ENCODE measurements around the gene THSD7A. TPM values are rescaled to one million over a fixed set of nuclear protein-coding genes. Genes with fewer than 3 reads are reported as not detected.

The THSD7A gene
- total and polyA plus RNA-seq, 10 of the 15 experiments (the other 5 are each of a cell fraction or from before 2014, with no cell fraction given): 0.03 to 0.09 (median 0.03) TPM; not detected in 7

- TF ChIP-seq NKRF (conservative IDR thresholded peaks at IDR 0.05) (no peak), ZNF384 (IDR thresholded peaks at IDR 0.05; ENCODE audit: borderline replicate concordance, low read depth, low read length) (no peak), BCL11A (IDR thresholded peaks at IDR 0.05; ENCODE audit: low read depth, low read length) (no peak), RELA (IDR thresholded peaks at IDR 0.05; ENCODE audit: borderline replicate concordance, partially characterized antibody) (no peak)
These were observed 21.9 kb downstream of the THSD7A start (continued) for GRCh38 chr7:11810043-11810625.

DNA sequence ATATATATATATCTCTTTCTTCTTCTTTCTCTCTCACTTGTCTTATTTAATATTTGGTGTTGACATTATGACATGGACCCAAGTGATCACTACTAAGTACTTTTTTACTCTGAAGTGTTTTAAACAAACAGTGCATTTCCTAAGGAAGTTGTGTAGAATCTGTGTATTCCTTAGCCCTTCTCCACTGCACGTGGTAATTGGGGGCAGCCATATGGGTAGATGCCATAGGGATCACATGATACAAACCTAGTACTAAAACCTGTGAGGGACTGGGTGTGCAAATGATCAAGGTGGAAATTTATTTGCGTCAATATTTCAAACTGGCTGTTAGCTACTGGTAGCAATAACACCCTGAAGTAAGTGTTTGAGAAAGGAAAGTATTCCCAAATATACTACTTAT lies 25.0 kb downstream of the THSD7A start:
- POLR2A ChIA-PET: no interaction called here
- in situ Hi-C loops (cut with MboI): no loop called here
- no peak overlapping the region for H3K4me3 ChIP-seq
- DNase-seq (ENCODE audit: low read depth, low spot score) (no peak), ATAC-seq (no peak), FAIRE-seq (no peak)
- no peak overlapping the region for H3K4me2 ChIP-seq (ENCODE audit: control insufficient read depth, insufficient read depth)
- intact Hi-C loops (cut with micrococcal nuclease; ENCODE audit: unreplicated experiment): no loop called here
- 41% methylated on average over 2 of the region's 2 CpGs for WGBS (ENCODE audit: insufficient coverage, insufficient replicate concordance, low lambda C conversion rate, missing lambda C conversion rate)
- BruUV-seq (replicated peaks): no TSS peak
- H3K4me1 ChIP-seq (ENCODE audit: control insufficient read depth, insufficient read depth, low read length): no peaks in the 10 kb centered on the region
- H3K9me3 ChIP-seq (replicated peaks; ENCODE audit: control insufficient read depth, insufficient read depth, low read length): no peaks in the 10 kb centered on the region
- no peak for TF ChIP-seq PAX8 (IDR thresholded peaks at IDR 0.05)
- no peak for TF ChIP-seq NFIC (IDR thresholded peaks at IDR 0.05; ENCODE audit: low read depth, low read length)
- no peak for TF ChIP-seq CHD4 (IDR thresholded peaks at IDR 0.05)
- TF ChIP-seq FOXK2 (IDR thresholded peaks at IDR 0.05): no peak
- no peak for TF ChIP-seq RCOR1 (conservative IDR thresholded peaks at IDR 0.05; ENCODE audit: low read depth, low read length)
- TF ChIP-seq JUNB (IDR thresholded peaks at IDR 0.05): no peak
- no peak for TF ChIP-seq SP1 (IDR thresholded peaks at IDR 0.05; ENCODE audit: low read depth, low read length)
- no peak for TF ChIP-seq USF1 (IDR thresholded peaks at IDR 0.05; ENCODE audit: borderline replicate concordance, extremely low read length, insufficient read depth, low read depth, low read length)
- H3K36me3 ChIP-seq (ENCODE audit: control insufficient read depth in 2 of 2, insufficient read depth in 2 of 2, low read length in 1 of 2): no peaks in the 10 kb centered on the region
- no peaks in the 10 kb centered on the region for H4K20me1 ChIP-seq (ENCODE audit: control insufficient read depth, insufficient read depth)
- RAD21 ChIA-PET (ENCODE audit: unreplicated experiment): no interaction called here
- CTCF ChIA-PET: no interaction called here
- H3K27me3 ChIP-seq (replicated peaks in 1 of 2; ENCODE audit: control insufficient read depth in 2 of 2, insufficient read depth in 2 of 2, low read length in 1 of 2): no peaks in the 10 kb centered on the region
- SMC1A ChIA-PET (ENCODE audit: uncharacterized antibody, unreplicated experiment): no interaction called here
- no peak overlapping the region for H3K9ac ChIP-seq (ENCODE audit: control insufficient read depth, insufficient read depth, low read length)
- H3K79me2 ChIP-seq (ENCODE audit: control insufficient read depth, insufficient read depth, low read length): no peaks in the 10 kb centered on the region
- H3K27ac ChIP-seq (ENCODE audit: control insufficient read depth, insufficient read depth): no peak overlapping the region
- H2AFZ ChIP-seq (ENCODE audit: control insufficient read depth, low read depth, low read length): no peak overlapping the region
